Stimulated activated CD4-positive, alpha-beta T cell treated with anti-CD3 and anti-CD28 coated beads, TNF-alpha, amount 100 ng/mL, for 24 hours (primary cell): ENCODE measurements around the gene RYR1.
"Not testable (repeated sequence)": the region's sequence is repeated elsewhere in the genome, so short reads cannot be mapped to it uniquely, and the experiment has no call there.

Experiments used
- DNase-seq, 3 experiments: peaks; one replicate each; pipeline ENCODE4 v3.0.0-alpha.2; 2020; ENCODE audit warnings: low read depth in 3 of 3

RYR1 gene

GRCh38 chr19:38488776-38489481, 55.4 kb downstream of the RYR1 start:
- no peak for DNase-seq

GRCh38 chr19:38490861-38491260, 57.4 kb downstream of the RYR1 start:
- no peak for DNase-seq

- no peak for DNase-seq
These were observed 58.8 kb downstream of the RYR1 start for GRCh38 chr19:38492181-38492813.

GRCh38 chr19:38494379-38494778, 60.9 kb downstream of the RYR1 start:
- DNase-seq: no peak

- DNase-seq: not testable (repeated sequence)
These were observed 61.9 kb downstream of the RYR1 start for GRCh38 chr19:38495375-38495774.

- DNase-seq: no peak
These were observed 62.6 kb downstream of the RYR1 start for GRCh38 chr19:38496116-38496515.

- DNase-seq: no peak
These were observed 63.4 kb downstream of the RYR1 start for GRCh38 chr19:38496603-38497487.

- no peak for DNase-seq
These were observed 64.4 kb downstream of the RYR1 start for GRCh38 chr19:38497907-38498306.

GRCh38 chr19:38499532-38499931, 66.0 kb downstream of the RYR1 start:
- no peak for DNase-seq

- DNase-seq: no peak
These were observed 67.0 kb downstream of the RYR1 start for GRCh38 chr19:38500450-38500849.

- no peak for DNase-seq
These were observed 69.1 kb downstream of the RYR1 start for GRCh38 chr19:38502410-38503076.

- DNase-seq: no peak
These were observed 69.6 kb downstream of the RYR1 start for GRCh38 chr19:38503077-38503410.

GRCh38 chr19:38505958-38506357, 72.5 kb downstream of the RYR1 start:
- no peak for DNase-seq

- DNase-seq: no peak
These were observed 72.9 kb downstream of the RYR1 start for GRCh38 chr19:38506375-38506722.

GRCh38 chr19:38506723-38507550, 73.4 kb downstream of the RYR1 start:
- DNase-seq: peak; percentile 71 to 94 (median 76)

GRCh38 chr19:38507551-38508127, 74.1 kb downstream of the RYR1 start:
- no peak for DNase-seq

- DNase-seq: no peak
These were observed 75.0 kb downstream of the RYR1 start for GRCh38 chr19:38508507-38508906.

- DNase-seq: no peak
These were observed 75.5 kb downstream of the RYR1 start for GRCh38 chr19:38509027-38509426.

GRCh38 chr19:38511074-38511708, 77.7 kb downstream of the RYR1 start:
- DNase-seq: no peak

- DNase-seq: no peak
These were observed 78.8 kb downstream of the RYR1 start for GRCh38 chr19:38512277-38512676.
